ENCODE results near the gene PRDX2. TPM values are rescaled to one million over a fixed set of nuclear protein-coding genes. Genes with fewer than 3 reads are reported as not detected.
A peak's percentile ranks its signal among the peaks of the same experiment; 100 is the strongest.

Gene PRDX2
- total and polyA plus RNA-seq, 10 of the 15 experiments (the other 5 are each of a cell fraction or from before 2014, with no cell fraction given) = 93.0 to 812 (median 344) TPM

DNA sequence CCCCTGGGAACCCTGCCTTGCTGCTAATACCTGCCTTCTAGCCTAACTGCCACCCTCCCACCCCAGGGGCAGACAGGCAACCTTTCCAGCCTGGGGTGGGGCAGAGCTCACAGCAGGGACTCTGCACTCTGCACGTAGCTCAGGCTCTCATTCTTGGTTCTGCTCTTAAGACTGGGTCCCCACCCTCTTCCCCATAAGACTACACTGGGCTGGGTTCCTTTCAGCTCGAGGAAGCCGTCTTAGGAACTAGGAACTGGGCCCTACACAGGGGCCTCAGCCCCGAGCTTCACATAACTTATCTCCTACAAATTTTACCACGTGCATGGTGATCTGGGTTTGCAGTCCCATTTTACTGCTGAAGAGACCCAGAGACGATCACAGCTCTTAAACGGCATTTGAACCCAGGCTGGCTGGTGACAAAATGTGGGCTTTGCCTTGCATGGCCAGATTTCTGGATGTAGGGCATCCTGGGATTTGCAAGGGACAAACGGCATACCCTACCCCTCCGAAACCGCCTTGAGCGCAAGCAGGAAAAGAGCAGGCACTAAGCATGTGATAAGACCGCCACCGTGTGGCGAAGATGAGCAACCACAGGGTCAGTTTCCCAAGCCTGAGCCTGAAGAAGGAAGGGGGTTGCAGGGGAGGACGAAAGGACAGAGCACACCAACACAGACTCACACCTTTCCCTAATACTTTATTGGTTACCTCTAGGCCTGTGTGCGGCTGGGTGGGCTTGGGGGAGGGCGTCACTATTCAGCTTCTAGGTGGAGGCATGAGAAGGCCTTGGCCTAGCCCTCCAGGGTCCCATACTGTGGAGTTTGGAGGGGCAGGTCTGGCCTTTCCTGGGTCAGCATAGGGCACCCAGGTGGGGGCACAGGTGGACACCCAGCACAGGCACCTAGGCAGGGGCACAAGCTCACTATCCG, 5.2 kb downstream of the PRDX2 start (continued):
- no peak for TF ChIP-seq NFYA (IDR thresholded peaks at IDR 0.05; ENCODE audit: borderline replicate concordance, low read depth, low read length)
- TF ChIP-seq SMARCA5 (IDR thresholded peaks at IDR 0.05) = peak; percentile 70; the same call in 1 of the 2 replicates
- TF ChIP-seq KDM1A (IDR thresholded peaks at IDR 0.05; ENCODE audit: borderline replicate concordance) = no peak
- no peak for TF ChIP-seq CHD4 (IDR thresholded peaks at IDR 0.05)
- TF ChIP-seq NFXL1 (IDR thresholded peaks at IDR 0.05; ENCODE audit: borderline replicate concordance) = no peak
- TF ChIP-seq TBL1XR1 (IDR thresholded peaks at IDR 0.05; ENCODE audit: low read depth, low read length) = no peak
- no peak for TF ChIP-seq BMI1 (IDR thresholded peaks at IDR 0.05; ENCODE audit: borderline replicate concordance)
- TF ChIP-seq ESRRA (IDR thresholded peaks at IDR 0.05; ENCODE audit: low read length) = no peak
- TF ChIP-seq ZNF622 (IDR thresholded peaks at IDR 0.05) = no peak
- peak; percentile 22 for TF ChIP-seq SP1 (IDR thresholded peaks at IDR 0.05; ENCODE audit: low read depth, low read length)
- no peak for TF ChIP-seq MTA3 (IDR thresholded peaks at IDR 0.05; ENCODE audit: borderline replicate concordance, low read length)
- no peak for TF ChIP-seq MYC (IDR thresholded peaks at IDR 0.05; ENCODE audit: insufficient read depth, insufficient read length, insufficient replicate concordance, low read length, severe bottlenecking)
- TF ChIP-seq ZBTB40 (IDR thresholded peaks at IDR 0.05; ENCODE audit: borderline replicate concordance) = no peak
- TF ChIP-seq SMAD5 (IDR thresholded peaks at IDR 0.05; ENCODE audit: low read depth) = no peak
- TF ChIP-seq CREB1 (IDR thresholded peaks at IDR 0.05; ENCODE audit: low read depth) = no peak
- TF ChIP-seq, protein P1, sequence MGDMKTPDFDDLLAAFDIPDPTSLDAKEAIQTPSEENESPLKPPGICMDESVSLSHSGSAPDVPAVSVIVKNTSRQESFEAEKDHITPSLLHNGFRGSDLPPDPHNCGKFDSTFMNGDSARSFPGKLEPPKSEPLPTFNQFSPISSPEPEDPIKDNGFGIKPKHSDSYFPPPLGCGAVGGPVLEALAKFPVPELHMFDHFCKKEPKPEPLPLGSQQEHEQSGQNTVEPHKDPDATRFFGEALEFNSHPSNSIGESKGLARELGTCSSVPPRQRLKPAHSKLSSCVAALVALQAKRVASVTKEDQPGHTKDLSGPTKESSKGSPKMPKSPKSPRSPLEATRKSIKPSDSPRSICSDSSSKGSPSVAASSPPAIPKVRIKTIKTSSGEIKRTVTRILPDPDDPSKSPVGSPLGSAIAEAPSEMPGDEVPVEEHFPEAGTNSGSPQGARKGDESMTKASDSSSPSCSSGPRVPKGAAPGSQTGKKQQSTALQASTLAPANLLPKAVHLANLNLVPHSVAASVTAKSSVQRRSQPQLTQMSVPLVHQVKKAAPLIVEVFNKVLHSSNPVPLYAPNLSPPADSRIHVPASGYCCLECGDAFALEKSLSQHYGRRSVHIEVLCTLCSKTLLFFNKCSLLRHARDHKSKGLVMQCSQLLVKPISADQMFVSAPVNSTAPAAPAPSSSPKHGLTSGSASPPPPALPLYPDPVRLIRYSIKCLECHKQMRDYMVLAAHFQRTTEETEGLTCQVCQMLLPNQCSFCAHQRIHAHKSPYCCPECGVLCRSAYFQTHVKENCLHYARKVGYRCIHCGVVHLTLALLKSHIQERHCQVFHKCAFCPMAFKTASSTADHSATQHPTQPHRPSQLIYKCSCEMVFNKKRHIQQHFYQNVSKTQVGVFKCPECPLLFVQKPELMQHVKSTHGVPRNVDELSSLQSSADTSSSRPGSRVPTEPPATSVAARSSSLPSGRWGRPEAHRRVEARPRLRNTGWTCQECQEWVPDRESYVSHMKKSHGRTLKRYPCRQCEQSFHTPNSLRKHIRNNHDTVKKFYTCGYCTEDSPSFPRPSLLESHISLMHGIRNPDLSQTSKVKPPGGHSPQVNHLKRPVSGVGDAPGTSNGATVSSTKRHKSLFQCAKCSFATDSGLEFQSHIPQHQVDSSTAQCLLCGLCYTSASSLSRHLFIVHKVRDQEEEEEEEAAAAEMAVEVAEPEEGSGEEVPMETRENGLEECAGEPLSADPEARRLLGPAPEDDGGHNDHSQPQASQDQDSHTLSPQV (IDR thresholded peaks at IDR 0.05) = no peak
- TF ChIP-seq POU2F2 (IDR thresholded peaks at IDR 0.05; ENCODE audit: borderline replicate concordance, low read depth, low read length) = peak; percentile 71; the same call in 2 of the 3 replicates
- TF ChIP-seq CREM (IDR thresholded peaks at IDR 0.05; ENCODE audit: low read depth) = no peak
- TF ChIP-seq RFX5 (IDR thresholded peaks at IDR 0.05; ENCODE audit: low read depth, low read length) = no peak
- TF ChIP-seq SREBF2 (IDR thresholded peaks at IDR 0.05; ENCODE audit: low read length) = no peak
- TF ChIP-seq, protein P2, sequence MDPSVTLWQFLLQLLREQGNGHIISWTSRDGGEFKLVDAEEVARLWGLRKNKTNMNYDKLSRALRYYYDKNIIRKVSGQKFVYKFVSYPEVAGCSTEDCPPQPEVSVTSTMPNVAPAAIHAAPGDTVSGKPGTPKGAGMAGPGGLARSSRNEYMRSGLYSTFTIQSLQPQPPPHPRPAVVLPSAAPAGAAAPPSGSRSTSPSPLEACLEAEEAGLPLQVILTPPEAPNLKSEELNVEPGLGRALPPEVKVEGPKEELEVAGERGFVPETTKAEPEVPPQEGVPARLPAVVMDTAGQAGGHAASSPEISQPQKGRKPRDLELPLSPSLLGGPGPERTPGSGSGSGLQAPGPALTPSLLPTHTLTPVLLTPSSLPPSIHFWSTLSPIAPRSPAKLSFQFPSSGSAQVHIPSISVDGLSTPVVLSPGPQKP (IDR thresholded peaks at IDR 0.05; ENCODE audit: low read depth, low read length) = no peak
- no peak for TF ChIP-seq SIX5 (IDR thresholded peaks at IDR 0.05; ENCODE audit: low read depth, low read length, severe bottlenecking)

Data from GM12878 (cell line).